HG03280 (cell line): ENCODE data around the gene TBC1D3K.
"Not testable (repeated sequence)": the region's sequence is repeated elsewhere in the genome, so short reads cannot be mapped to it uniquely, and the experiment has no call there.

Experiments
- ATAC-seq: cut with Tn5 transposase; IDR thresholded peaks from one replicate; pipeline ENCODE4 v1.9.1; 2021; ENCODE audit warnings: mild to moderate bottlenecking, moderate library complexity; ENCODE audit not compliant: unreplicated experiment

The TBC1D3K gene

GRCh38 chr17:37924115-37924514 is at the start of gene TBC1D3K:
Gene TBC1D3K, plus strand, starts transcription at chr17:37924415. Its CDS starts 1,585 bp downstream, at chr17:37926000.
- ATAC-seq: not testable (repeated sequence)

GRCh38 chr17:37884516-37884915 is 39.7 kb upstream of the TBC1D3K start:
- ATAC-seq: no peak

- ATAC-seq: no peak
Measured at GRCh38 chr17:37885136-37885535, 39.1 kb upstream of the TBC1D3K start.

GRCh38 chr17:37888881-37889280 is 35.3 kb upstream of the TBC1D3K start:
- ATAC-seq: no peak

GRCh38 chr17:37896961-37897360 is 27.3 kb upstream of the TBC1D3K start:
- not testable (repeated sequence) for ATAC-seq
